ENCODE measurements around the gene KLK10.

KLK10 gene

GRCh38 chr19:51025809-51026553 lies 6.5 kb upstream of the KLK10 start:
- no peak for DNase-seq

GRCh38 chr19:51025401-51025800 lies 5.9 kb upstream of the KLK10 start:
- no peak for DNase-seq

GRCh38 chr19:51024924-51025323 lies 5.4 kb upstream of the KLK10 start:
- no peak for DNase-seq

- no peak for DNase-seq
Measured at GRCh38 chr19:51023946-51024345, 4.4 kb upstream of the KLK10 start.

- DNase-seq = no peak
Measured at GRCh38 chr19:51022526-51022925, 3.0 kb upstream of the KLK10 start.

- DNase-seq = peak; percentile 77
Measured at GRCh38 chr19:51020988-51021651, 1.6 kb upstream of the KLK10 start.

GRCh38 chr19:51018745-51019543 lies 565 bp downstream of the KLK10 start:
- DNase-seq = peak; percentile 22

- peak; percentile 80 for DNase-seq
Measured at GRCh38 chr19:51016798-51017683, 2.5 kb downstream of the KLK10 start.

- DNase-seq = no peak
Measured at GRCh38 chr19:51015691-51016267, 3.7 kb downstream of the KLK10 start.

- no peak for DNase-seq
Measured at GRCh38 chr19:51014242-51014641, 5.3 kb downstream of the KLK10 start.

GRCh38 chr19:51012661-51013190 lies 6.8 kb downstream of the KLK10 start:
- no peak for DNase-seq

GRCh38 chr19:51010066-51010795 lies 9.3 kb downstream of the KLK10 start:
- no peak for DNase-seq

GRCh38 chr19:51009061-51009891 lies 10.2 kb downstream of the KLK10 start:
- DNase-seq = no peak

GRCh38 chr19:51007488-51007887 lies 12.0 kb downstream of the KLK10 start:
- no peak for DNase-seq

- DNase-seq = no peak
Measured at GRCh38 chr19:51006406-51006805, 13.1 kb downstream of the KLK10 start.

- no peak for DNase-seq
Measured at GRCh38 chr19:51005248-51005647, 14.3 kb downstream of the KLK10 start.

GRCh38 chr19:51003316-51003715 lies 16.2 kb downstream of the KLK10 start:
- no peak for DNase-seq

GRCh38 chr19:51002542-51003311 lies 16.8 kb downstream of the KLK10 start:
- DNase-seq = peak; percentile 69

GRCh38 chr19:51002089-51002532 lies 17.4 kb downstream of the KLK10 start:
- no peak for DNase-seq

Data from hematopoietic multipotent progenitor cell treated with erythropoietin and hydrocortisone succinate and interleukin-3 and kit ligand, for 4 days (in vitro differentiated cells).